Stimulated activated CD4-positive, alpha-beta T cell treated with anti-CD3 and anti-CD28 coated beads, Interleukin-2, amount 100 ng/mL, for 24 hours (primary cell): ENCODE measurements around the gene ZNF300.
"Not testable (repeated sequence)": the region's sequence is repeated elsewhere in the genome, so short reads cannot be mapped to it uniquely, and the experiment has no call there.

Source experiments
- DNase-seq, 2 donors: peaks; one replicate each; pipeline ENCODE4 v3.0.0-alpha.2; 2020

The ZNF300 gene

DNA sequence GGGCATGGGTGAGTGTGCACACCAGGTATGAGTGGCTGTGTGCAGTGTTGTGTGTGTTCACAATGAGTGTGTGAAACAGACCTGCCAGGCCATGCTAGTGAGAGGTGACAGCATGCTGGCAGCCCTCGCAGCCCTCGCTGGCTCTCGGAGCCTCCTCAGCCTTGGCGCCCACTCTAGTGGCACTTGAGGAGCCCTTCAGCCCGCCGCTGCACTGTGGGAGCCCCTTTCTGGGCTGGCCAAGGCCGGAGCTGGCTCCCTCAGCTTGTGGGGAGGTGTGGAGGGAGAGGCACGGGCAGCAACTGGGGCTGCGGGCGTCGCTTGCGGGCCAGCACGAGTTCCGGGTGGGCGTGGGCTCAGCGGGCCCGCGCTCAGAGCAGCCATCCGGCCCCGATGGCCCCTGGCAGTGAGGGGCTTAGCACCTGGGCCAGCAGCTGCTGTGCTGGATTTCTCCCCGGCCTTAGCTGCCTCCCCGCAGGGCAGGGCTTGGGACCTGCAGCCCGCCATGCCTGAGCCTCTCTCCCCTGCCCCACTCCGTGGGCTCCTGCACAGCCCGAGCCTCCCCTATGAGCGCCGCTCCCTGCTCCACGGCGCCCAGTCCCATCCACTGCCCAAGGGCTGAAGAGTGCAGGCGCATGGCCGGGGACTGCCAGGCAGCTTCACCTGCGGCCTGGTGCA lies 59.5 kb downstream of the ZNF300 start:
- DNase-seq = not testable (repeated sequence)
